HG03039 (cell line): ENCODE measurements around the gene AMPD3.

Experiments
- ATAC-seq: cut with Tn5 transposase; IDR thresholded peaks from one replicate; pipeline ENCODE4 v1.9.1; 2021; ENCODE audit warnings: mild to moderate bottlenecking, moderate library complexity; ENCODE audit not compliant: unreplicated experiment

The AMPD3 gene

DNA sequence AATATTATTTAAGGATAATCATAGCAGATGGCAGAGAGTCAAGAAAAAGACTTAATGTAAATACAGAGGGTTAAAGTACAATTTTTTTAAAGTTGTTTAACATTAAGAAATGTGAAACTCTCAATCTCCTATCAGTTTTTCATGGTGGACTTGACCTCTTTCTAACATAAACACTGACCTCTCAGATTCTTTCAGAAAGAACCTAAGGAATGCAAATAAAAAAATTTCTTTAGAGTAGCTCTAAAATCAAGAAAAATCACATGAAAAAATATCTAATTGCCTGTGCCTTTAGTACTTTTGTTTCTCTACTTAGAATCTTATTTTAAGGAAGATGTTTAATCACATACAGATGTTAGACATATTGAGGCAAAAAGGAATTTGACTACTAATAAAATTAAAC lies 73.1 kb downstream of the AMPD3 start:
- ATAC-seq, result no peak

DNA sequence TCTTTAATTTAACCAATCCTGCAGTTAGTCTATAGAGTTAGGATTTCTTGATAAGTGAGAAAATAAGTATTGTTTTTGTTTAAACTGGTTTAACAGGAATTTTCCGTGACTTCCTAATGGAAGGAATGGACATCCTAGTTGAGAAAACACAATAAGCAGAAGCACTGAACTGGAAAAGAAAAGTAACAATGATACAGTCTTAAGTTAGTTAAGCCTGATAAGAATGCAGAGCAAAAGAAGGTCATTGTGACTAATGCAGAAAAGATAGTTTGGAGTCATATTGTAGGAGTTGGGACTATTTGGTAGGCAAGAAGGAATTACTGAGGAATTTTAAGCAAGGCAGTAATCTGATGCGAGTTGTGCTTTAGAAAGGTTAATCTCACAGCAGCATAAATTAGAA lies 74.2 kb downstream of the AMPD3 start:
- no peak for ATAC-seq

DNA sequence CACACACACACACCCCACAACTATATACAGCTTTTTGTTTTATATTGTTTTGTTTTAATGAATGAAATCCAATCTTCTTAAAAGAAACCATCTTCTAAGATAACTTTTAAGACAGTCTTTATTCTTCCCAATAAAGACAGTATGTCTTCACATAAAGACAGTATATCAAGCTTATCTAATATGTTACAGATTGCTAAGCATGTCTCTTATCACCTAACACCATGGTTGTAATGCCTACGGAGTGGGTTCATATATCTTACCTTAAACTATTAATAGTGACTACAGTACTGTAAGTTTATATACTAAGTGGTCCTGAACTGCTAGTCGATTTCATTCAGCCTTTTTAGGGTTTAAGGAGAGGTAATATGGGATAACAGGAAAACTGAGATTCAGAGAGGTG lies 77.5 kb downstream of the AMPD3 start:
- no peak for ATAC-seq

DNA sequence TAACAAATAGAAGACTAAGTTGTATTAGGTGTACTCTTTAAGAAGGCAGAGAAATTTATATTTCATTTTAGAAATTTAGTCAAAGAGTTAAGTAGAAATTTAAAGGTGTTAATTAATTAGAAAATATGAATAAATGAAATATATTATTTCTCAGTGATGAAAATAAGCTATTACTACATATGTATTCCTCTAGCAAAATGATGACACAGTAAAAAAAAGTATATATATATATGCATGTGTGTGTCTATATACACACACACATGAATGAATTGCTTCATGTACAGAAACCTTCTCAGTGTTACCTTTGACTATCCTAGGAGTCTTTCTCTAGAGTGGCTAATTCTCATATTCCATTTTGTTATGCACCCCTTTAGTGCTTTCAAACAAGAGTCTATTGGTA lies 78.3 kb downstream of the AMPD3 start:
- ATAC-seq, result no peak

DNA sequence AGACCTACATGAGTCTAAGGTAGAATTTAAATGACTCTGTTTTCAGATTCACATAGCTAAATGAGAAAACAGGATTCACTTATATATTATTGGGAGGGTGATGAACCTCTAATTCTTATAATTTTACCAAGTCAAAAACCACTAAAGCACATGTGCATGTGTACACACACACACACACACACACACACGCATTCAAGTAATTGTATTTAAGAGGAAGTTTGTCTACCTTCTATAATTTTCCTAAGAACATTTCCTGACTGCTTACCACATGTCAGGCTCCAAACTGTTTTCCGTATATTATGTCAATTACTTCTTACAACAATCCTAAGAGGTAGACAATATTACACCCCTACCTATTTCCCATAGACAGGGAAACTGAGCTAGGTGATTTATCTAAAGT lies 79.3 kb downstream of the AMPD3 start:
- no peak for ATAC-seq

DNA sequence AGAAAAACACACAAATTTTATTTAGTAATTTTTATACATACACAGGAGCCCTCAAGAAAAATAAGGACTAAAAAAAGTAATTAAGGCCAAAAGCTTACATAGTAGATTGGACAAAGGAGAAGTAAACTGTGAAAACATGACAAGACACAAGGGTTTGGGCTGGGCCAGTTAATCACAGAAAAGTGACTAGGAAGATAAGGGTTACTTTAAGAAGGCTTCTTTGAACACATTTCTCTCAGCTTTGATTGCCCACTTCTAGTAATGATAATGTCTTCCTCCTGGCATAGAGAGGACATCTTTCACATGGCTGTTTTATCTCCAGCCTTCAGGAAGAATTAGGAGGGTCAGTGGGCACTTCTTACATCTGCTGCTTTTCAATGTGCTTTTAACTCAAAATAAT lies 82.5 kb downstream of the AMPD3 start:
- no peak for ATAC-seq

DNA sequence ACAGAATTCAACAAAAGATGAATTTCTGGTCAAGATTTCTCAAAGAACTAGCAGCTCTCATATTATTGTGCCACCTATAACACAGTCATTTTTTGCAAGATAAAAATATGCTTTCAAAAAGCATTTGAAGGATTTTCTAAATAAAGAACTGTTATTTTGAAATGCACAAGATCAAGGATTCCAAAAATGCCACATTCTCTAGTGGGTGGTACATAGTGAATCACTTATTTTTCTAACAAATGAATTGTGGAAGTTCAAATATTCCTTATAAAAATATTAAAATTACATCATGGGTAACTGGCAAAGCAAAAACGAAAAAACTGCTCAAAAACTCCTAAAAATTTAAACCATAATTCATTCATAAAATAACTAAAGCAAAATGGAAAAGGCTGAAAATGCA lies 83.9 kb downstream of the AMPD3 start:
- no peak for ATAC-seq

DNA sequence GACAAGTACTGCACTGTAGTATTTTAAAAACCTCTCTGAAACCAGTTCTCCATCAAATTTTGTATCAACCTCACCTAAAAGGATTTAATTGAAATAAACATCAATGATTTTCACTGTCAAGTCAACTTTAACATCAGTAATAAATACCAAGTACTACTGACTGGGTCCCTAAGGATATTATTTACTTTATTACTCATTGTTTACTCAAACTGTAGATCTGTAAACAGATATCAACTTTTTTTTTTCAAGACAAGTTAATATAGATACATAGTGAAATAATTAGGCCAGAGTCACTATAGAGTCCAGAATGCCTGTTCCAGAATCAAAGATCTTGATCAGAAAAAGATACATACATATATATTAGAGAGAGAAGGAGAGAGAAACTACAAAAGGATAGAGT lies 84.3 kb downstream of the AMPD3 start:
- ATAC-seq, result no peak

DNA sequence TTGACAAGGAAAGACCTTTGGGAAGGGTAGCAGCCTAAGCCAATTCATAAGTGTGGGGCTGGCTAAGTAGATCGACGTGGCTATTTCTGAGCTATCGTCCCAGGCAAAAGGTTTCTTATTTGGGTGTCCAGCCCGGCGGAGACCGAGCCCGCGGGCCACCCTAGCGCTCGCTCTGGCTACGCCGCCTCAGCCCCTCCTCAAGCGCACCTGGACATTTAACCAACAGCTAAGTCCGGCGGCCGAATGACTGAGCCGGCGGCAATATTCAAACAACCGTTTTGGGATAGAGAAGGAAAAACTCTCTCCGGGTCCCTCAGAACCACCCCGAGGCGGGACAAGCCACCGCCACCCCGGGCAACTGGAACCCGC lies 85.5 kb downstream of the AMPD3 start:
- peak; percentile 20 for ATAC-seq

DNA sequence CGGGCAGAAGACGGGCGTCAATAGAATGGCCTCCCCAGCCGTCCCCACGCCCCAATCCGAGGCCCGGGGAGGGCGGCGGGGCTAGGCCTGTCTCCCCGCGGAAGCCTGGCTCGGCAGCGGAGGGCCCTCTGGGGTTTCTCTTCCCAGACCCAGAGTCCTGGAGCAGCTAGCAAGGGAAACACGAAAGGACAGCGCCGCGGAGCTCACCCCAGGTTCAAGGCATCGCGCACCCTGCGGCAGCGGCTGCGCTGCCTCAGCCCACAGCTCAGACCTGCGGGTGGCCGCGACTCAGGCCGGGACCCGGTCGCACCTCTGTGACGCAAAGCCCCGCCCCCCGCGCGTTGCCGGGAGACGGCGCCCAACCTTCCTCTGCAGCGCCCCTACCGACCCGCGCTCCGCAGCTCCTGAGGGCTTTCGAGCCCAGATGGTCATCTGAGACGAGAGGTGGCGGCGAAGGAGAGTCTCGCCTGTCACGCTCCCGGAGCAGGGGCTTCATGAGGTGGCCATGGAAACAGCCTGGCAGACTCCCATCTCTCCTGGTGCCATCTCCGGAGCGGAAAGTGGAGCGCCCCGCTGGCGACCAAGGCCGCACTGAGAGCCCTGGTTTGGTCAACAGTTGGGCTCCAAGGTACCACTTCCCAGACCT lies 86.0 kb downstream of the AMPD3 start, which contains the start of gene RNF141:
RNF141 (minus strand) TSS at position 273 of the 646 bp plus-strand sequence. CDS start 7,029 bp downstream, outside the sequence.
- peak; percentile 96 for ATAC-seq

DNA sequence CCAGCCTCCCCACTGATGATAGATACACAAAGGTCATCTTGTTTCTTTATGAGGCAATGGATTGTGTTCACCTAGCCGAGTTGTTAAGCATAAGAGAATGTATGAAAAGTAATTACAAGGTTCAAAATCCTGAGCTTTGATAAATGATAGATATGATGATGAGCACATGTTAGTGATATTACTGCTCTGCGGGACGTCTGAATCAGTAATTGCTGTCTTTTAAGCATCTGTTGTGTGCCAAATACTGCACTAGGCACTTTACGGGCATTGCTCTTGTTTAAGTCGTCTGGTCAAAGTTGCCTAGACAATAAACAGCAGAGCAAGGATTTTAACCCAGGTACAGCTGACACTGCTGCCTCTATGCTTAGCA lies 86.5 kb downstream of the AMPD3 start:
- ATAC-seq, result no peak

DNA sequence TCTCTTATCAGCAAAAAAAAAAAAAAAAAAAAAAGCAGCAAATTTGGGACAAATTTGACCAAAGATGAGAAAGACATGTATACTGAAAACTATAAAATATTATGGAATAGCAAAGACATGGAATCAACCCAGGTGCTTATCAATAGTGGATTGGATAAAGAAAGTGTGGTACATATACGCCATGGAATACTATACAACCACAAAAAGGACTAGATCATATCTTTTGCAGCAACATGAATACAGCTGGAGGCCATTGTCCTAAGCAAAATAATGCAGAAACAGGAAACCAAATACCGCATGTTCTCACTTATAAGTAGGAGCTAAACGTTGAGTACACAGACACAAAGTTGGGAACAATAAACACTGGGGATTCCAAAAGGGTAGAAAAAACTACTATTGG lies 87.7 kb downstream of the AMPD3 start:
- no peak for ATAC-seq

DNA sequence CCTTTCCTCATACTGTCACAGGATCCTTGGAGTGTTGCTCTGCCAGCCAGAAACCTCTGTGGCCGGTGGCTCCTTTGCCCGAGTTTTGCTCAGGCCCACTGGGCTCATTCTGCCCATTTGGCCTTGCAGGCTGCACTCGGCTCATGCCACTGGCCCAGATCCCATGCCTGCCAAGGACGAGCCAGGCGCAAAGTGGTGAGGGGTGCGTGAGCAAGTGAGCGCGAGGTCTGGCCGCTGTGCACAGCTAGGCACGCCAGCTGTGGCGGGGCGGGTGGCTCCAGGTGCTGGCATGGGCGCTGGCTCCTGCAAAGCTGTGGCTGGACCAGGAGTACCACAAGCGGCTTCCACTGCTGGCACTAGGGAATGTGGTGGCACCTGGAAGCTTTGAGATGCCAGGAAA lies 88.7 kb downstream of the AMPD3 start:
- no peak for ATAC-seq

DNA sequence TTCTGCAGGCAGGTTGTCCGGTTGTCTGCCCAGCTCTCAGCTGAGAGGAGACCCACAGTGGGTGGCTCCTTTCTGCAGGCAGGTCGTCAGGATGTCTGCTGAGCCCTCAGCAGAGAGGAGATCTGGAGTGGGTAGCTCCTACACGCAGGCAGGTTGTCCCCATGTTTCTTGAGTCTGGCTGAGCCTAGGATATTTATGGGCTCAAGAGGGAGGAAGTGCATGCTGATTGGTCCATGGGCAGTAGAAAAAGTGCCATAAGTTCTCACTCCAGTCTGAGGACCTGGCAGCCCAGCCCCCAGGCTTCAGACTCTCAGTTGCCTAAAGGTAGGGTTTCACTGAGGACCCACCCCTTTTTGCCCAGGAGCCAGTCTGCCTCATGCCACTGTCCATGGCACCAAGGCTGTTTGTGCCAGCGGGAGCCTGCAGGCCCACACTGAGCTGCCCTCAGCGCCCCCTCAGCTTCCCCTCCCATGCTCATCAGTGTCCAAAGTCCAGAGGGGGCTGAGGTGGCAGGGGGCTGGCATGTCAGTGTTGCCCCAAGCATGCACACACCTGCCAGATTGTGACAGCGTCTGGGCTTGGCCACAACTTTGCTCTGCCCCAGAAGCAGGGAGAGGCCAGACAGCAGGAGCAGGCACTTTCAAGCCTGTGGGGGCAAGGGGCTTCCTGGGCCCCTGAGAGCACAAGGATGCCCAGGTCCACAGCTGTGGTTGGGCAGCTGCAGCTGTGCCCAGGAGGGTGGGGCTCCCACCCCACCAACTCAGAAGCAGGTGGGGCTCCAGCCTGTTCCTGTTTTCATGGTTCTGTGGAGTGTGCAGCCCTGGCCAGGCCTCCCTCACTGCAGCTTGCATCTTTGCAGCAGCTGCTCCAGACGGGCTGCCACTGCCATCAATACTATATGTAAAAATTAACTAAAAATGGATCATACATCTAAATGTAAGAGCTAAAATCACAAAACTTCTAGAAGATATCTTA lies 89.7 kb downstream of the AMPD3 start:
- no peak for ATAC-seq

DNA sequence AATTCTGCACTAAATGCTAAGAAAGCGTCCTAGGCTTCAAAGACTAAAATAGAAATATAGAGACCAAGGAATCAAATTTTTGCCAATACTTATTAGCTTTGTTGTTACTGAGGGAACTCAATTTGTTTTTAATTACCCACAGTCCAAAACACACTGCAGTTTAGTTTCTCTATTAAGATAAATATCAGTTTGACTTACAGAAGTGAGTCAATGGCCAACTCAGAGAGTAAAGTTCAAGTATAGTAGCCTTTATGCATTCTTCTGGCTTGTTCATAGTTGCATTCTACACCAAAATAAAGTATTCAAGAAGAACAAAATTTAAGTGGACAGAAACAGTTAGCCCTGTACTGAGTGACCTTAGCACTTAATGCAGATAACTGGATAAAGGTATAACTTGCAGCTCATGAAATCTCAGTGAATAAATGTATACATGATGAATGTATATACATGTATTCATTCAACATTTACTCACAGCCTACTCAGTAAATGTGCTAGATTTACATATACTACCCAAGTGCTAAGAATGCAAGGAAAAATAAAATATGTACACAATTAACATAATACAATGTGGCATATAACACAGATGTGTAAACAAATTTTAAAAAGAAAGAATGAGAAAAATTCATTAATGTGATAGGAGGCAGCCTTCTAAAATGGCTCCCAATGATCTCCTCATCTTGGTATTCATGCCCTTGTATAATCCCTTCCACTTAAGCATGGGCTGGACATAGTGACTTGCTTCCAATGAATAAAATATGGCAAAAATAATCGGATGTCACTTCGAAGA lies 95.6 kb downstream of the AMPD3 start:
- ATAC-seq, result no peak

DNA sequence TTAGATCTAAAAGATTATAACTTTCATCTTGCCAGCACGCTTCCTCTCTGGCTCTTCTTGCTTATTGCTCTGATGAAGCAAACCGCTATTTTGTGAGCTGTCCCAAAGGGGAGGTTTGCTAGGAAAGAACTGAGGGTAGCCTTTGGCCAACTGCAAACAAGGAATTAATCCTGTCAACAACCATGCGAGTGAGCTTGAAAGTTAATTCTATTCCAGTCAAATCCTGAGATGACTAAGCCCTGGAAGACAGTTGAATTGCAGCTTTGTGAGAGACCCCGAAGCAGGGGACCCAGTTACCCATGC lies 96.2 kb downstream of the AMPD3 start:
- no peak for ATAC-seq

DNA sequence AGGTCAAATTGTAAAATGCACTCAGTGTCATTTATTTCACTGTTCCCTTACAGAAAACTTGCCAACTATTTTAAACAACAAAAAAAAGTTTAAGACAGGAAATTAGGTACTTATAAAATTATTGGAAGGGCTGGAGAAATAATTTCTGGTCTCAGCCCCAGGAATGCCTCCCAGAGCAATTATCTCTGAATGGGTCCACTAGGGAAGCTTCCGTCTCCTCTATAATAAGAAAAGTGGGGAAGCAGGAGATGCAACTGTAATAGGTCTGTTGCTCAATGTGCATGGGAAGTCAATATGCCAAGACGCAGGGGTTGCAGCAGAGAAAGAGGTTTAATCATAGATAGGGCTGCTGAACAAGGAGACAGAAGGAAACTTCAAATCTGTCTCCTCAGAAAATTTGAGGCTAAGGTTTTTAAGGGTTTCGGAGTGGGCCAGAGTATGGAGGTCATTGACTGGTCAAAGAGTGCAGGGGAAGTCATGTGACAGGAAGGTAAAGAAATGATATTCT lies 96.8 kb downstream of the AMPD3 start:
- no peak for ATAC-seq

DNA sequence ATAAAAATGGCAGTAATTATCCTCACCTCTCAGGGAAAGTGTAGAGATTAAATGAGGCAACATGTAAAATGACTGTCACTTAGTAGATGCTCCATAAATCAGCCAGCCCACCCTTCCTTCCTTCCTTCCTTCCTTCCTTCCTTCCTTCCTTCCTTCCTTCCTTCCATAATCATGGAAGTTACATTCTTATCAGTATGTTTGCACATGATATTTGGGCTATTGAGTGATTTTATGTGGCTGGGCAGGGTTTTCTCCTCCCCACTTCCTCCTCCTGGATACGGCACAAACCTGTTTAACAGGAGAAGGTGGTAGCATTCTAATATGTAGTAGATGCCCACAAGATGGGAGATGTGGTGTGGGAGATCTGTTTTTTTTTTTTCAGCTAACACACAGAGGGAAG lies 101.5 kb downstream of the AMPD3 start:
- ATAC-seq, result no peak
